ENCODE measurements around the gene PDE4D. TPM values are rescaled to one million over a fixed set of nuclear protein-coding genes. Genes with fewer than 3 reads are reported as not detected.

The PDE4D gene
- total and polyA plus RNA-seq, 2 donors (not counting 1 experiment from before 2014, with no cell fraction given): 14.9 to 171 TPM

GRCh38 chr5:58987193-58987592 lies 906.3 kb downstream of the PDE4D start:
- Mint-ChIP-seq H3K27ac (no peak overlapping the region), H3K4me1 (no peaks in the 10 kb centered on the region), H3K9me3 (ENCODE audit: insufficient read depth) (no peaks in the 10 kb centered on the region), H3K4me3 (no peak overlapping the region), H3K27me3 (no peaks in the 10 kb centered on the region)
- H3K4me2 ChIP-seq (replicated peaks; ENCODE audit: low read depth, low read length, poor library complexity, severe bottlenecking): no peak overlapping the region
- intact Hi-C loops (cut with micrococcal nuclease): no loop called here
- TF ChIP-seq CTCF (IDR thresholded peaks at IDR 0.05) (no peak), EZH2 (IDR thresholded peaks at IDR 0.05; ENCODE audit: borderline replicate concordance, insufficient read depth, low read depth, low read length, poor library complexity, severe bottlenecking) (no peak)
- H3K27ac ChIP-seq (ENCODE audit: low read length in 2 of 2): no peak overlapping the region
- no peak overlapping the region for H2AFZ ChIP-seq (ENCODE audit: insufficient read depth, low read depth, low read length, poor library complexity, severe bottlenecking)
- DNase-seq (no peak), ATAC-seq (ENCODE audit: low read depth) (no peak)
- H3K9me3 ChIP-seq (ENCODE audit: control extremely low read depth in 1 of 3, control insufficient read depth in 2 of 3, insufficient read depth in 1 of 3, low read length in 2 of 3): no peaks in the 10 kb centered on the region
- H3K36me3 ChIP-seq (replicated peaks in 1 of 2; ENCODE audit: control extremely low read depth in 1 of 2, control insufficient read depth in 1 of 2, extremely low read depth in 1 of 2, insufficient read depth in 2 of 2, low read length in 1 of 2): peaks cover 0 to 2% of the 10 kb centered on the region in 2 experiments
- H3K4me3 ChIP-seq (ENCODE audit: control extremely low read depth in 1 of 5, extremely low read depth in 1 of 5, insufficient read depth in 1 of 5, low read depth in 2 of 5, low read length in 4 of 5): no peak overlapping the region
- CTCF ChIA-PET: no interaction called here
- POLR2A ChIA-PET: no interaction called here
- no peaks in the 10 kb centered on the region for H3K4me1 ChIP-seq (ENCODE audit: control insufficient read depth in 2 of 2, insufficient read depth in 2 of 2, low read length in 2 of 2)
- H3K79me2 ChIP-seq (ENCODE audit: control insufficient read depth, insufficient read depth, low read length): no peaks in the 10 kb centered on the region
- no peaks in the 10 kb centered on the region for H4K20me1 ChIP-seq (ENCODE audit: control insufficient read depth, insufficient read depth, low read length, poor library complexity, severe bottlenecking)
- no peak overlapping the region for H3K9ac ChIP-seq (ENCODE audit: low read length)
- H3K27me3 ChIP-seq (replicated peaks in 1 of 4; ENCODE audit: control extremely low read depth in 1 of 4, control insufficient read depth in 3 of 4, insufficient read depth in 4 of 4, low read length in 3 of 4): no peaks in the 10 kb centered on the region

- no peak overlapping the region for H3K4me3 ChIP-seq (ENCODE audit: control extremely low read depth in 1 of 5, extremely low read depth in 1 of 5, insufficient read depth in 1 of 5, low read depth in 2 of 5, low read length in 4 of 5)
- H3K9ac ChIP-seq (ENCODE audit: low read length): no peak overlapping the region
- no peaks in the 10 kb centered on the region for H3K27me3 ChIP-seq (replicated peaks in 1 of 4; ENCODE audit: control extremely low read depth in 1 of 4, control insufficient read depth in 3 of 4, insufficient read depth in 4 of 4, low read length in 3 of 4)
- ATAC-seq (ENCODE audit: low read depth): no peak
- H3K9me3 Mint-ChIP-seq (ENCODE audit: insufficient read depth): no peaks in the 10 kb centered on the region
- H3K27ac ChIP-seq (ENCODE audit: low read length in 2 of 2): no peak overlapping the region
- no peaks in the 10 kb centered on the region for H3K4me1 Mint-ChIP-seq
- no peaks in the 10 kb centered on the region for H3K9me3 ChIP-seq (ENCODE audit: control extremely low read depth in 1 of 3, control insufficient read depth in 2 of 3, insufficient read depth in 1 of 3, low read length in 2 of 3)
- no peaks in the 10 kb centered on the region for H3K27me3 Mint-ChIP-seq
- no peak overlapping the region for H3K4me2 ChIP-seq (replicated peaks; ENCODE audit: low read depth, low read length, poor library complexity, severe bottlenecking)
- WGBS (ENCODE audit: insufficient coverage): 87% methylated on average over 8 of the region's 8 CpGs
- no peaks in the 10 kb centered on the region for H4K20me1 ChIP-seq (ENCODE audit: control insufficient read depth, insufficient read depth, low read length, poor library complexity, severe bottlenecking)
- no peak overlapping the region for H3K4me3 Mint-ChIP-seq
- ChIA-PET POLR2A (no interaction called here), CTCF (no interaction called here)
- no peaks in the 10 kb centered on the region for H3K79me2 ChIP-seq (ENCODE audit: control insufficient read depth, insufficient read depth, low read length)
- DNase-seq: no peak
- no peak overlapping the region for H2AFZ ChIP-seq (ENCODE audit: insufficient read depth, low read depth, low read length, poor library complexity, severe bottlenecking)
- no peak overlapping the region for H3K27ac Mint-ChIP-seq
- no peaks in the 10 kb centered on the region for H3K4me1 ChIP-seq (ENCODE audit: control insufficient read depth in 2 of 2, insufficient read depth in 2 of 2, low read length in 2 of 2)
- peaks cover 0 to 2% of the 10 kb centered on the region in 2 experiments for H3K36me3 ChIP-seq (replicated peaks in 1 of 2; ENCODE audit: control extremely low read depth in 1 of 2, control insufficient read depth in 1 of 2, extremely low read depth in 1 of 2, insufficient read depth in 2 of 2, low read length in 1 of 2)
- intact Hi-C loops (cut with micrococcal nuclease): no loop called here
- TF ChIP-seq CTCF (IDR thresholded peaks at IDR 0.05): no peak
- no peak for TF ChIP-seq EZH2 (IDR thresholded peaks at IDR 0.05; ENCODE audit: borderline replicate concordance, insufficient read depth, low read depth, low read length, poor library complexity, severe bottlenecking)
Observed at GRCh38 chr5:58986281-58986680, 907.2 kb downstream of the PDE4D start.
